ENCODE results near the gene DDT.
"Not testable (repeated sequence)": the region's sequence is repeated elsewhere in the genome, so short reads cannot be mapped to it uniquely, and the experiment has no call there.

DDT gene

DNA sequence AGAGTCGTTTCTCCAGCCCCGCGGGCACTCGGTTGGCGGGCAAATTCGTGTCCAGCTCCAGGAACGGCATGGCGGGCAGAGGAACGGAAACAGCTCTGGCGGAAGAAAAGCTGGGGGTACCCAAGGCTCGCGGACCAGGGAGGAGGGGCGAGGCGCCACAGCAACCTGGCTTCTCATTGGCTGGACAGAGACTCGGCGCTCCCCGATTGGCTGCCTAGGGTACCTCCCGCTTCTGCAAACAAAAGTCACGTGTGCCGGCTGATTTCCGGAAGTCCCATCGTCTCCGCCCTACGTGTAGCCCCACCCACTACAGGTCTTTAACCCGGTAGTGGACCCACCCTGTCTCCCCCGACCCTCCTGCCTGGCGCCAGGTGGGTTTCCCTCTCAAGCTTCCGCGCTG, at the start of gene DDT:
DDT (minus strand) TSS at position 97 of the 400 bp plus-strand sequence; CDS start at position 70, 27 bp downstream.
- DNase-seq: not testable (repeated sequence)

DNA sequence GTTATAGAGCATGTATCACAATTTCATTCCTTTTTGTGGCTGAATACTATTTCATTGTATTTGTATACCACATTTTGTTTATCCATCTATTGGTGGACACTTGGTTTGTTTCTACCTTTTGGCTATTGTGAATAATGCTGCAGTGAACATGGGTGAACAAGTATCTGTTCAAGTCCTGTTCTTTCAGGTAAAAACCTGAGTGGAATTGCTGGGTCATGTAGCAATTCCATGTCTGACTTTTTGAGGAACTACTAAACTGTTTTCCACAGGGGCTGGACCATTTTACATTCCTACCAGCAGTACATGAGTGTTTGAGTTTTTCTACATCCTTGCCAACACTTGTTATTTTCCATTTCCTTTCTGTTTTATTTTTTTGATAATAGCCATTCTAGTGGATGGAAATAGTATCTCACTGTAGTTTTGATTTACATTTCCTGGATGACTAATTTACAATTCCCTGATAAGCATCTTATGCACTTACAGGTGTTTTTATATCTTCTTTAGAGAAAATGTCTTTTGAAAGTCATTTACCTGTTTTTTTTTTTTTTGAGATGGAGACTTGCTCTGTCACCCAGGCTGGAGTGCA, 49.1 kb upstream of the DDT start:
- no peak for TF ChIP-seq POLR2A (IDR thresholded peaks at IDR 0.05; ENCODE audit: low read length)
- TF ChIP-seq GATA1 (IDR thresholded peaks at IDR 0.05; ENCODE audit: low read depth, low read length): no peak
- no peak for DNase-seq

DNA sequence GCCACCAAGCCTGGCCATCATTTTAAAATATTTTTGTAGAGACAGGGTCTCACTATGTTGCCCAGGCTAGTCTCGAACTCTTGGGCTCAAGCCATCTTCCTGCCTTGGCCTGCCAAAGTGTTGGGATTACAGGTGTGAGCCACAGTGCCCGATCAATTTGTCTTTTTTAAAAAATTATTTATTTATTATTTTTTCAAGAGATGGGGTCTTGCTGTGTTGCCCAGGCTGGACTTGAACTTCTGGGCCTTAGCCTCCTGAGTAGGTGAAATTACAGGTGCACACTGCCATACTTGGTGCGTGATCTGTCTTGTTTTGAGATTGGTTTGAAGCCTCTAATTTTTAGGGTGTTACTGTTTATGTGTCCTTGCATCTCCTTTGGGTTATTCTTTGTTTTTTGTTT, 47.1 kb upstream of the DDT start:
- DNase-seq: no peak
- TF ChIP-seq POLR2A (IDR thresholded peaks at IDR 0.05; ENCODE audit: low read length) (no peak), GATA1 (IDR thresholded peaks at IDR 0.05; ENCODE audit: low read depth, low read length) (no peak)

DNA sequence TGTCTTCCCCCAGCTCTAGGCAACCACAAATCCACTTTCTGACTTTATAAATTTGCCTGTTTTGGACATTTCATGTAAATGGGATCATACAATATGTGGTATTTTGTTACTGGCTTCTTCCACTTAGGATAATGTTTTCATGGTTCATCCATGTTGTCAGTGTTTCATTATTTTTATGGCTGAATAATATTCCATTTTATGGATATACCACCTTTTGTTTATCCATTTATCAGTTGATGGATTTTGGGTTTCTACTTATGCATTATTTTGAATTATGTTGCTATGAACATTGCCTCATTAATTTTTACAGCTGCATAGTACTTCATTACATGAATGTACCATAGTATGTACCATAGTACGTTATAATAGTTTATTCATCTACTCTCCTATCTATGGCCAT, 41.9 kb upstream of the DDT start:
- no peak for DNase-seq
- no peak for TF ChIP-seq POLR2A (IDR thresholded peaks at IDR 0.05; ENCODE audit: low read length)
- no peak for TF ChIP-seq GATA1 (IDR thresholded peaks at IDR 0.05; ENCODE audit: low read depth, low read length)

DNA sequence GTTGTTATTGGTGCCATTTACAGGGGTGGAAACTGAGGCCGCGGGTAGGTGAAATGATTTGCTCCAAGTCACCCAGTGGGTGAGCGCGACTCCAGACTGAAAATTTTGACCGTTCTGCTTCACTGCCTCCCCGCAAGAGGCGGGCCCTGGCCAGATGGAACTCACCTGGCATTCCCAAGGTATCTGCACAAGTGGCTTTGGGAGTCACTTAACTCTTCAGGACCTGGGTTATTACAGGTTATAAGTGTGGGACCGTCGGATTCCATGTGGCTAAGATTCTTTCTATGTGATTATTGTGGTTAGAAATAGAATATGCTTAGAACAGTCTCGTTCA, 37.5 kb upstream of the DDT start:
- DNase-seq: no peak
- no peak for TF ChIP-seq GATA1 (IDR thresholded peaks at IDR 0.05; ENCODE audit: low read depth, low read length)
- TF ChIP-seq POLR2A (IDR thresholded peaks at IDR 0.05; ENCODE audit: low read length): no peak

DNA sequence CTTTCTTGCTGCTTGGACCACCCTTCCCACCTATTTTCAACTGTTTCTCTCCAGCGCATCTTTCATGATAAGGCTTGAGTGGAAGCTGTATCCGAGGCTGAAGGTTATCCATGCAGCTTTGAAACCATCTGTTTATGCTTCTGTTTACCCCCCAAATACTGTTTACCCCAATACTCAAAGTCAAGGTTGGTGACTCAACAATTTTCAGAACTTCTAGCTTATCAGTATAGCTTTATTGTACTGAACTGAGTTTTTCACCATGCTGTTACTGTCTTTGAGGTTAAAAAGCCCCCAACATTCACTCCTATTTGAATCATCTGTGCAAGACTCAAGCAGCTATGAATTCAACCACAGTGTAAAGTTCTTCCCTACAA, 35.8 kb upstream of the DDT start:
- no peak for DNase-seq
- TF ChIP-seq POLR2A (IDR thresholded peaks at IDR 0.05; ENCODE audit: low read length): no peak
- no peak for TF ChIP-seq GATA1 (IDR thresholded peaks at IDR 0.05; ENCODE audit: low read depth, low read length)

DNA sequence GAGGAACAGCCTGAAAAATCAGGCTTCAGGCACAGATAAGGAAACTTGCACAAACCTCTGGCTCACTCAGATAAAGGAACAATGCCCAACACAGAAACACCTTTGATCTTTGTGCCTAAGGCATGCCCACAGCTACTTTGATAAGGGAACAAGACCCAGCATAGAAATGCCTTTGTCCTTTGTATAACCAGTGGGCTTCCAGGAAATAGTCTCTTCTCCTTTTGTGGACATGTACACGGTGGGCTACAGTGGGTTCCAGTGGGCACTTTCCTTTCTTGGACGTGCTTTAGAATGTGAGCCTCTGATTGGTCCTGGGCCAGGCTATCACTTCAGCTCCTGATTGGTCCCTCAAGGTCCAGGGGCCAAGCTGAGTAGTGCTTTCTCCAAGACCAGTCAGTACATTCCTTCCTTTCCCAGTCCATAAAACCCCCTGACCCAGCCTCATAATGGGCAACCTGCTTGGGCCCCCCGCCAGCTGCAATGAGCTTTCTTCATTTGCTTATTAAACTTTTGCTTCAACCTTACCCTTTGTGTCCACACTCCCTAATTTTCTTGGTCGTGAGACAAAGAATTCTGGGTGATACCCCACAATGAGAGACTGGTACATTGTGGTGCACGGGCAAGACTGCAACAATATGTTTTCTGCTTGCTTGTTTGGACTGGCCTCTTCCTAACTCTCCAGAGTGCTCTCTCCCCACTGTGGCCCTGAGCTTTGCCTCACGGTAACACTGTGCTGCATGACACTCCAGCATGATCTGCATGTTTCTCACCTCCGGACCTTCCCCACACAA, 35.2 kb upstream of the DDT start:
- TF ChIP-seq GATA1 (IDR thresholded peaks at IDR 0.05; ENCODE audit: low read depth, low read length): no peak
- TF ChIP-seq POLR2A (IDR thresholded peaks at IDR 0.05; ENCODE audit: low read length): no peak
- peak in 1 of 2 experiments; percentile 60 for DNase-seq

DNA sequence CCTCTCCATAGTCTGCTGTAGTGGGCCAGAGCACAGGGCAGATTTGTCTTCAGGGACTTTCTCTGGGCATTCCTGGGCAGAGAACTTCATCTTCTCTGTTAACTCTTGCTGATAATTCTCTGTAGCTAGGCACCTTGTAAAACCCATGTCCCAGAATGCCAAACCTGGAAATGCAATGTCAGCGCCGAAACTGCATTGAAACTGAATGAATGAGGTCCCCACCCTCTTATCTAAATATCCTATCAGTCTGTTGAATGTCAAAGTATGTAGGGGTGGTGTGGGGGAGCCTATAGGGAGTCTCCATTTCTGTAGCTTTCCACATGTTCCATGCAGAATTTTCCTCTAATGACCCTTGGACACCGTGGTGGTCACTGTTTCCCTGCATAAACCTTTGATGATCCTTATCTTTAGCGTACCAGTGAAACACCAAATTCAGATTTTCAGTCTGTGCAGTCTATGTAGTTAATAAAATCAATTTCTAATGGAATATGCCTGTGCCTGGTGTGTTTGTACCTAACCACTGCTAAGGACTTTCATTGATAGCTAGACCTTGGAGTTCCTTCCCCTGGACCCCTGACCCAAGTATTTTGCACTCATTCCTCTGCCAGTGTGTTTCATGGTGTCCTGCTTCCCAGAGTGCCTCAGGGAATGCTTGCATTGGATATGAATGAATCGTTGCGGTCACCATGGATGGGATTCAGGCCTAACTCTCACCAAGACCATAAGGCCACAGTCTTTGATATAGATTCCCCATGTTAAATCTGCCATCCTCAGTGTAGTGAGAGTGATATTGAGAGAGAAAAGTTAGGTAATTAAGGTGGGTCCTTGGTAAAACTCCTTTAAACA, 34.4 kb upstream of the DDT start:
- no peak for DNase-seq
- no peak for TF ChIP-seq GATA1 (IDR thresholded peaks at IDR 0.05; ENCODE audit: low read depth, low read length)
- TF ChIP-seq POLR2A (IDR thresholded peaks at IDR 0.05; ENCODE audit: low read length): no peak

DNA sequence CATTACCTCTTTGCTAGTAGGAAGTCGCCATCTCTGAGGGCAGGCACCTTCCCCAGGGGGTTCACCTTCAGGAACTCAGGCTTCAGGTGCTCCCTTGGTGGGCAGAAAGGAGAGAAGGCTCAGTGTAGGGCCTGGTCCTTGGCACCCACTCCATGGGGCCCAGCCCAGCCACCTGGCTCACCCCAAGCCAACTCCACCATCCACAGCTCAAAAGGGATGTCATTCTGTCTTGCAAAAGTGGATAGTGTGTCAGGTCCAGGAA, 33.7 kb upstream of the DDT start:
- TF ChIP-seq POLR2A (IDR thresholded peaks at IDR 0.05; ENCODE audit: low read length) (no peak), GATA1 (IDR thresholded peaks at IDR 0.05; ENCODE audit: low read depth, low read length) (no peak)
- no peak for DNase-seq

DNA sequence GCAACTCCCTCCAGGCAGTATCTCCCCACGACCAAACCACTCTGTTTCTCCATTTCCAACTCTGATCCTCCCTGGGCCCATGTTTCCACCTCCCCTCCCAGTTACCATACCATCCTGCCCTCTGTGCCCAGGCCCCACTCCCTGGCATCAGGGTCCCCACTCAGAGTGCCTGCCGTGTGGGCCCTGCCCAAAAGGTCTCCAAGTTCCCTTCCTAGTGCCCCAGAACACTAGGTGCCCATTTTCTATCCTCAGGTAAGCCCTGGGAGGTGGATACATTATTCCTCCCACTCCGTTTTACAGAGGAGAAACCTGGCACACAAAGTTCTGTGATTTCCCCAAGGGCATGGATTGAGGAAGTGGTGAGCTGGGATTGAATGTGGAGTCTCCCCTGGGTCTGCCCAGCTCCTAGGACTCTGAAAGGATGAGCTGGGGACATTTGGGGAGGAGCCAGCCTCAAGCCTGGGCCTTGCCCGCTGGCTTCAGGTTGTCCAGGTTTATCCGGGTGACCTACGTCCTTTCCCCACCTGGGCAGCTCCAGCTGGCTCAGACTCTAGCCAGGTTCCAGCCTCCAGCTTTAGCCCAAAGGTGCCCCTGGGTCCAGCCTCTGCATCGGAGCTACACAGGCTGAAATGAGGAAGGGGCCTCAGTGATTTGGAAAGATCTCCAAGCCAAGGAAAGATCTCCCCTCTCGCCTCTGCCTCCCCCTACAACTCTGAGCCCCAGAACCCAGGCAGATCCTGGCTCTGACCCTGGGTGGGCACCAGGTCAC, 33.2 kb upstream of the DDT start:
- TF ChIP-seq GATA1 (IDR thresholded peaks at IDR 0.05; ENCODE audit: low read depth, low read length) (no peak), POLR2A (IDR thresholded peaks at IDR 0.05; ENCODE audit: low read length) (no peak)
- DNase-seq: no peak

DNA sequence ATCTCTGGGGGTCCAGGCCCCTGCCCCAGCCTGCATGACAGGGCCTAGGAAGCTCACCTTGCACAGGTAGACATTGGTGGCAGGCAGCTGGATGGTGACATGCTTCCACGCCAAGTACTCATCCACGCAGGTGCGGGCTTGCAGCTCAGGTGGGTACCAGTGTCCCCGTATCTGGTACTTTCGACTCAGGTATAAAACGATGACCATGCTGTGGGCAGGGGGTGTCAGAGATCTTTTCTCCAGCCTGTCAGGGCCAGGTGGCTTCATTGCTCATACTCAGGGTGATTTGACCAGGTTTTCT, 32.6 kb upstream of the DDT start:
- TF ChIP-seq GATA1 (IDR thresholded peaks at IDR 0.05; ENCODE audit: low read depth, low read length): no peak
- no peak for TF ChIP-seq POLR2A (IDR thresholded peaks at IDR 0.05; ENCODE audit: low read length)
- DNase-seq: no peak

DNA sequence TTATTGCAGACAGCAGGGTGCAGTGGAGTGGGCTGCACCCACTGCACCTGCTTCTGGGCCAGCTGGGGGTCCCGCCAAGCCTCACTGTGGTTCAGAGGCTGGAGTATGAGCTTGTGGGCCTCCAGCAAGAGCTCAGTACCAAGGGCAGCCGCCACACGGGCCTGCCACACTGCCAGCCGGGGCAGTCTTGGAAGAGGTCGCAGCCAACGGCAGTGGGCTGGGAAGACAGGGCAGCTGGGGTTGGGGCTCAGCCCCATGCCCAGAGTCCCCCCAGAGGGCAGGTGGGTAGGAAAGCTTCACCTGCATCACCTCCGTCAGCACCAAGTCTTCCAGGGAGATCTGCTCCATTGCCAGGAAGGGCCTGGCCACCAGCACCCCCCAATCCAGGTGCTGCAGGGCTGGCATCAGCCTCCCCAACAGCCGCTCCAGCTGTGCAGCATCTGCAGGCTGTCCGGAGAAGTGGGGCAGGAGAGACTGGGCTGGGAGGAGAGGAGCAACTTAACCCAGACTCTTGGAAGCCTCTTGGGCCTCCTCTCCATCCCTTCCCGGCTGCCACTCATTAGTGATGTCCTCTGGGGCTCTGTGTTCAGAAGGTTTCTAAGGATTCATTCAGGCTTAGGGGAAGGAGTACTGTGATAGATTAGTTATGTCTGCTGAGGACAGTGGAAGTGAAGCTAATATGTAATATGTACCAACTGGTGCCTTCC, 32.1 kb upstream of the DDT start:
- DNase-seq: no peak
- TF ChIP-seq POLR2A (IDR thresholded peaks at IDR 0.05; ENCODE audit: low read length) (no peak), GATA1 (IDR thresholded peaks at IDR 0.05; ENCODE audit: low read depth, low read length) (no peak)

DNA sequence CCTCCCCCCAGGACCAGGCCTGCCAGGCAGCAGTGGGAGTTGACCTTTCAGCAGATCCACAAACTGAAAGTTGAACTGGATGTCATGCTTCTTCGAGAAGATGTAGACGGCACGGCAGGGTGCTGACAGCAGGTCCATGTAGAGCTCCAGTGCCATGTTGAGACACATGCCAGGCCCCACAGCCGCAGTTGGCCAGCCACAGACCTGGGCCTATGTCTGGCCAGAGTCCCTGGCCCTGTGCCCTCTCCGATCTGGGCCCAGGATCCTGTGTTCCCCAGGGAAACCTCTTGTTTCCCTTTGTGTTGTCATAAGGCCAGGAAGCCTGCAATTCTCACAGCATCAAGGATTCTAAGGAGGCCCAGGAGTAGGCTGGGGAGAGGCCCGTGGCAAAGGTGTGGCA, 31.0 kb upstream of the DDT start, which contains the start of gene GSTT4:
GSTT4 (minus strand) TSS at position 253 of the 400 bp plus-strand sequence; CDS start at position 156, 97 bp downstream.
- TF ChIP-seq POLR2A (IDR thresholded peaks at IDR 0.05; ENCODE audit: low read length) (no peak), GATA1 (IDR thresholded peaks at IDR 0.05; ENCODE audit: low read depth, low read length) (no peak)
- DNase-seq: no peak

DNA sequence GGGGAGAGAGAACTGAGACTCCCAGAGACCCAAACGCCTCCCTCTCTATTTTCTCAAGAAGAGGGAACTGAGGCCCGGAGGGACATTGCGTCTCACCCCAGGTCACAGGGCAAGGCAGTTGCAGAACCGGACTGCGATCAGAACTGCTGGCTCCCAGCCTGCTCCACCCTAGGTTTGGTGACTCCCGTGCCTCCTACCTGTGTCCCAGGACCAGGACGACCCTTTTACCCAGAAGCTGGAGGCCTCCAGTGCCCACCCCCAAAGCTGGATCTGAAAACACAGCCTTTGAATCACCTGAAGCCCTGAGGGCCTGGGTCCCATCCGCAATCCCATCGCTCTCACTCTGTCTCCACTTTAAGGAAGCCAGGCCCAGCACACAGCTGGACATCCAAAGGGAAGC, 29.6 kb upstream of the DDT start:
- TF ChIP-seq POLR2A (IDR thresholded peaks at IDR 0.05; ENCODE audit: low read length) (no peak), GATA1 (IDR thresholded peaks at IDR 0.05; ENCODE audit: low read depth, low read length) (no peak)
- DNase-seq: no peak
